Prostate gland (tissue), 2 donors: Measurements from ENCODE around the gene TRIM69. TPM values are rescaled to one million over a fixed set of nuclear protein-coding genes. Genes with fewer than 3 reads are reported as not detected.

Source experiments
- DNase-seq: peaks from one replicate; pipeline ENCODE4 v3.0.0-alpha.2; 2019; ENCODE audit warnings: low spot score
- H3K27ac ChIP-seq, 2 donors: fragments of 200-600 bp; sonication (generic); 2 replicates each; pipeline ENCODE4 v1.5.1; 2017 to 2019
- H3K27me3 ChIP-seq: fragments of 200-600 bp; sonication (generic); replicated peaks from 2 replicates; pipeline ENCODE4 v1.5.1; 2019; ENCODE audit not compliant: insufficient read depth
- H3K36me3 ChIP-seq, 2 donors: fragments of 200-600 bp; sonication (generic); 1 replicate in 1 of 2; 2 replicates in 1 of 2; pipeline versions ENCODE4 v1.5.1 to v1.8.1; 2017 to 2019
- H3K4me1 ChIP-seq: fragments of 200-600 bp; sonication (generic); replicated peaks from 2 replicates; pipeline ENCODE4 v1.5.1; 2019
- H3K4me3 ChIP-seq, 2 donors: fragments of 200-600 bp; sonication (generic); 2 replicates each; pipeline ENCODE4 v1.5.1; 2017 to 2019
- H3K9me3 ChIP-seq: fragments of 200-600 bp; sonication (generic); 2 replicates; pipeline ENCODE4 v1.5.1; 2017
- CTCF ChIP-seq, 4 experiments: fragments of 200-600 bp in 2 of 4; fragments of 450-650 bp in 2 of 4; sonication (generic) in 2 of 4; IDR thresholded peaks; 1 replicate in 3 of 4; 2 replicates in 1 of 4; pipeline ENCODE4 v1.5.1; 2016 to 2019; ENCODE audit warnings: antibody characterized with exemption in 4 of 4, mild to moderate bottlenecking in 2 of 4, moderate library complexity in 2 of 4
- POLR2A ChIP-seq: fragments of 450-650 bp; IDR thresholded peaks from one replicate; pipeline ENCODE4 v1.6.1; 2016; ENCODE audit warnings: antibody characterized with exemption, mild to moderate bottlenecking
- POLR2AphosphoS5 ChIP-seq: sonication (generic); formaldehyde crosslinking; IDR thresholded peaks from one replicate; pipeline ENCODE4 v1.6.1; 2017; ENCODE audit warnings: antibody characterized with exemption
- WGBS: methylation state at CpG from one replicate; pipeline ENCODE4 v1.1.5; 2018; 5-methylcytosine and 5-hydroxymethylcytosine counted together
- intact Hi-C: fragments of 100-400 bp; cut with DNase I; formaldehyde crosslinking; loops from one replicate; pipeline ENCODE4 v1.14.2; 2022
- total RNA-seq, 2 donors: library from RNA; depleted of rRNA; stranded (reverse); fragments of >200 nt; gene quantifications; one replicate each; pipeline ENCODE4 v1.1.0, GENCODE V29; 2016

Gene TRIM69
- total RNA-seq, 2 donors from 2014 or later: 7.6 to 12.0 TPM

- intact Hi-C loops: loop anchor here (1.0 to 5.0 kb wide), 5 partner anchors 18 to 423 kb away; partner anchors contain the start of genes CTDSPL2, EIF3J, GOLM2 and SPG11
- no peaks in the 10 kb centered on the region for H3K36me3 ChIP-seq
- peak; percentile 35 for DNase-seq
- no peaks in the 10 kb centered on the region for H3K27me3 ChIP-seq
- peak overlapping the region; percentile 80 to 96 for H3K4me3 ChIP-seq
- no peaks in the 10 kb centered on the region for H3K4me1 ChIP-seq
- TF ChIP-seq POLR2A: no peak
- no peak for TF ChIP-seq POLR2AphosphoS5
- peak in 2 of 4 experiments; percentile 10 to 20 for TF ChIP-seq CTCF (IDR thresholded peaks at IDR 0.05)
- H3K9me3 ChIP-seq: no peaks in the 10 kb centered on the region
- WGBS: 19% methylated on average over 11 of the region's 11 CpGs
- peak overlapping the region; percentile 97 to 99 for H3K27ac ChIP-seq
These were observed 25.9 kb upstream of the TRIM69 start for GRCh38 chr15:44710236-44711095.

GRCh38 chr15:44711096-44711742 is 25.1 kb upstream of the TRIM69 start, which contains the start of the genes B2M and PATL2:
TSS of gene B2M (plus strand) at chr15:44711517. CDS start at chr15:44711547, 30 bp downstream.
TSS of gene PATL2 (minus strand) at chr15:44711323. CDS start at chr15:44676490, 34,833 bp downstream.
- intact Hi-C loops: loop anchor here (1.0 to 5.0 kb wide), 5 partner anchors 17 to 424 kb away; partner anchors contain the start of genes CTDSPL2, EIF3J, GOLM2 and SPG11
- peak; percentile 97 for DNase-seq
- H3K36me3 ChIP-seq: peaks cover 0 to 5% of the 10 kb centered on the region in 2 donors
- WGBS: under 1% methylated on average over 37 of the region's 37 CpGs
- no peaks in the 10 kb centered on the region for H3K9me3 ChIP-seq
- H3K4me3 ChIP-seq: peak within 1 kb of the TSS; percentile 80 to 96
- no peaks in the 10 kb centered on the region for H3K27me3 ChIP-seq
- H3K4me1 ChIP-seq: no peaks in the 10 kb centered on the region
- peak within 1 kb of the TSS; percentile 97 to 99 for H3K27ac ChIP-seq
- TF ChIP-seq CTCF (IDR thresholded peaks at IDR 0.05) (peak in 1 of 4 experiments; percentile 23), POLR2A (peak; percentile 100), POLR2AphosphoS5 (peak; percentile 100)

DNA sequence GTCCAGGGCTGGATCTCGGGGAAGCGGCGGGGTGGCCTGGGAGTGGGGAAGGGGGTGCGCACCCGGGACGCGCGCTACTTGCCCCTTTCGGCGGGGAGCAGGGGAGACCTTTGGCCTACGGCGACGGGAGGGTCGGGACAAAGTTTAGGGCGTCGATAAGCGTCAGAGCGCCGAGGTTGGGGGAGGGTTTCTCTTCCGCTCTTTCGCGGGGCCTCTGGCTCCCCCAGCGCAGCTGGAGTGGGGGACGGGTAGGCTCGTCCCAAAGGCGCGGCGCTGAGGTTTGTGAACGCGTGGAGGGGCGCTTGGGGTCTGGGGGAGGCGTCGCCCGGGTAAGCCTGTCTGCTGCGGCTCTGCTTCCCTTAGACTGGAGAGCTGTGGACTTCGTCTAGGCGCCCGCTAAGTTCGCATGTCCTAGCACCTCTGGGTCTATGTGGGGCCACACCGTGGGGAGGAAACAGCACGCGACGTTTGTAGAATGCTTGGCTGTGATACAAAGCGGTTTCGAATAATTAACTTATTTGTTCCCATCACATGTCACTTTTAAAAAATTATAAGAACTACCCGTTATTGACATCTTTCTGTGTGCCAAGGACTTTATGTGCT is 24.5 kb upstream of the TRIM69 start:
- Histone ChIP-seq H3K4me1 (no peaks in the 10 kb centered on the region), H3K27ac (peak overlapping the region; percentile 97 to 99), H3K27me3 (no peaks in the 10 kb centered on the region), H3K4me3 (peak overlapping the region; percentile 80 to 96), H3K9me3 (no peaks in the 10 kb centered on the region), H3K36me3 (peaks cover 1 to 10% of the 10 kb centered on the region in 2 donors)
- no peak for TF ChIP-seq POLR2AphosphoS5
- TF ChIP-seq POLR2A: no peak
- WGBS: under 1% methylated on average over 45 of the region's 46 CpGs
- peak; percentile 28 for DNase-seq
- intact Hi-C loops: loop anchor here (1.0 to 5.0 kb wide), 5 partner anchors 16 to 425 kb away; partner anchors contain the start of genes CTDSPL2, EIF3J, GOLM2 and SPG11

- 21% methylated on average over 24 of the region's 24 CpGs for WGBS
- H3K4me1 ChIP-seq: no peaks in the 10 kb centered on the region
- peak; percentile 82 for DNase-seq
These were observed 23.9 kb upstream of the TRIM69 start for GRCh38 chr15:44712346-44713005.

More at GRCh38 chr15:44712346-44713005, 23.9 kb upstream of the TRIM69 start:
- Histone ChIP-seq H3K4me3 (peak overlapping the region; percentile 80 to 96), H3K36me3 (peaks cover 8 to 16% of the 10 kb centered on the region in 2 donors), H3K27ac (peak overlapping the region; percentile 97 to 99), H3K27me3 (no peaks in the 10 kb centered on the region), H3K9me3 (no peaks in the 10 kb centered on the region)
- intact Hi-C loops: loop anchor here (5.0 kb wide), 4 partner anchors 50 to 425 kb away; partner anchors contain the start of genes CTDSPL2, EIF3J, GOLM2 and SPG11
- TF ChIP-seq POLR2AphosphoS5 (peak; percentile 87), POLR2A (peak; percentile 71), CTCF (IDR thresholded peaks at IDR 0.05) (no peak)
